ENCODE results near the gene ZNF559.

ZNF559 gene

GRCh38 chr19:9353011-9353410 lies 29.0 kb downstream of the ZNF559 start:
- no peak for DNase-seq (ENCODE audit: low read depth, low spot score)

GRCh38 chr19:9354651-9355050 lies 30.7 kb downstream of the ZNF559 start:
- DNase-seq (ENCODE audit: low read depth, low spot score) = no peak

- DNase-seq (ENCODE audit: low read depth, low spot score) = no peak
Observed at GRCh38 chr19:9362905-9363304, 38.9 kb downstream of the ZNF559 start, which contains the start of gene ZNF177. Gene ZNF177 (plus strand): TSS chr19:9363013. CDS start chr19:9378312, 15,299 bp downstream.

GRCh38 chr19:9370738-9371619 lies 47.0 kb downstream of the ZNF559 start:
- DNase-seq (ENCODE audit: low read depth, low spot score) = no peak

GRCh38 chr19:9381361-9381785 lies 57.4 kb downstream of the ZNF559 start:
- DNase-seq (ENCODE audit: low read depth, low spot score) = no peak
